ENCODE results near the gene PFKFB4.

Gene PFKFB4

DNA sequence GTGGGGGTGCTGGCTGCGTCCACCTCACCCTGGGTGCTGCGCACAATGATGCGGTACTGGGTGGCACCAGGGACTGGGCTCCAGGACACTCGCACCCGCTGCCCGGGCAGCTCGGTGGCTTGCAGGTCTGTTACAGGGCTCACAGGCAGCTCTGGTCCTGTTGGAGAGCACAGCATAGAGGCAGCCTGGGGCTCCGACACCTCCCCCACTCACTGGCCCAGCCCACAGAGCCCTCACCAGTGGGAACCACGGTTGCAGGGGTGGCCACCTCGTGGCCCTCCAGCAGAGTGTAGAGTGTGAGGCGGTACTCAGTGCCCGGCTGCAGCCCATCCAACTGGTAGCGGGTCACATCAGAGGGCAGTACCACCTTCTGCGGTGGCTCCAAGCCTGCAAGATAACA lies 34.8 kb upstream of the PFKFB4 start:
- Histone ChIP-seq H3K4me3 (replicated peaks; ENCODE audit: insufficient read depth, low read length) (no peak overlapping the region), H3K27ac (replicated peaks) (no peak overlapping the region), H3K27me3 (ENCODE audit: insufficient read depth, poor library complexity, severe bottlenecking) (peaks cover 23% of the 10 kb centered on the region)
- TF ChIP-seq GABPA (IDR thresholded peaks at IDR 0.05; ENCODE audit: low read depth) (no peak), POLR2AphosphoS5 (IDR thresholded peaks at IDR 0.05; ENCODE audit: low read depth) (no peak), SPI1 (IDR thresholded peaks at IDR 0.05; ENCODE audit: borderline replicate concordance, low read depth) (no peak)
- TF ChIP-seq, protein P1, sequence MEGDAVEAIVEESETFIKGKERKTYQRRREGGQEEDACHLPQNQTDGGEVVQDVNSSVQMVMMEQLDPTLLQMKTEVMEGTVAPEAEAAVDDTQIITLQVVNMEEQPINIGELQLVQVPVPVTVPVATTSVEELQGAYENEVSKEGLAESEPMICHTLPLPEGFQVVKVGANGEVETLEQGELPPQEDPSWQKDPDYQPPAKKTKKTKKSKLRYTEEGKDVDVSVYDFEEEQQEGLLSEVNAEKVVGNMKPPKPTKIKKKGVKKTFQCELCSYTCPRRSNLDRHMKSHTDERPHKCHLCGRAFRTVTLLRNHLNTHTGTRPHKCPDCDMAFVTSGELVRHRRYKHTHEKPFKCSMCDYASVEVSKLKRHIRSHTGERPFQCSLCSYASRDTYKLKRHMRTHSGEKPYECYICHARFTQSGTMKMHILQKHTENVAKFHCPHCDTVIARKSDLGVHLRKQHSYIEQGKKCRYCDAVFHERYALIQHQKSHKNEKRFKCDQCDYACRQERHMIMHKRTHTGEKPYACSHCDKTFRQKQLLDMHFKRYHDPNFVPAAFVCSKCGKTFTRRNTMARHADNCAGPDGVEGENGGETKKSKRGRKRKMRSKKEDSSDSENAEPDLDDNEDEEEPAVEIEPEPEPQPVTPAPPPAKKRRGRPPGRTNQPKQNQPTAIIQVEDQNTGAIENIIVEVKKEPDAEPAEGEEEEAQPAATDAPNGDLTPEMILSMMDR (IDR thresholded peaks at IDR 0.05; ENCODE audit: insufficient read depth, low read length): no peak
- TF ChIP-seq, protein P2, sequence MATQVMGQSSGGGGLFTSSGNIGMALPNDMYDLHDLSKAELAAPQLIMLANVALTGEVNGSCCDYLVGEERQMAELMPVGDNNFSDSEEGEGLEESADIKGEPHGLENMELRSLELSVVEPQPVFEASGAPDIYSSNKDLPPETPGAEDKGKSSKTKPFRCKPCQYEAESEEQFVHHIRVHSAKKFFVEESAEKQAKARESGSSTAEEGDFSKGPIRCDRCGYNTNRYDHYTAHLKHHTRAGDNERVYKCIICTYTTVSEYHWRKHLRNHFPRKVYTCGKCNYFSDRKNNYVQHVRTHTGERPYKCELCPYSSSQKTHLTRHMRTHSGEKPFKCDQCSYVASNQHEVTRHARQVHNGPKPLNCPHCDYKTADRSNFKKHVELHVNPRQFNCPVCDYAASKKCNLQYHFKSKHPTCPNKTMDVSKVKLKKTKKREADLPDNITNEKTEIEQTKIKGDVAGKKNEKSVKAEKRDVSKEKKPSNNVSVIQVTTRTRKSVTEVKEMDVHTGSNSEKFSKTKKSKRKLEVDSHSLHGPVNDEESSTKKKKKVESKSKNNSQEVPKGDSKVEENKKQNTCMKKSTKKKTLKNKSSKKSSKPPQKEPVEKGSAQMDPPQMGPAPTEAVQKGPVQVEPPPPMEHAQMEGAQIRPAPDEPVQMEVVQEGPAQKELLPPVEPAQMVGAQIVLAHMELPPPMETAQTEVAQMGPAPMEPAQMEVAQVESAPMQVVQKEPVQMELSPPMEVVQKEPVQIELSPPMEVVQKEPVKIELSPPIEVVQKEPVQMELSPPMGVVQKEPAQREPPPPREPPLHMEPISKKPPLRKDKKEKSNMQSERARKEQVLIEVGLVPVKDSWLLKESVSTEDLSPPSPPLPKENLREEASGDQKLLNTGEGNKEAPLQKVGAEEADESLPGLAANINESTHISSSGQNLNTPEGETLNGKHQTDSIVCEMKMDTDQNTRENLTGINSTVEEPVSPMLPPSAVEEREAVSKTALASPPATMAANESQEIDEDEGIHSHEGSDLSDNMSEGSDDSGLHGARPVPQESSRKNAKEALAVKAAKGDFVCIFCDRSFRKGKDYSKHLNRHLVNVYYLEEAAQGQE (IDR thresholded peaks at IDR 0.05; ENCODE audit: insufficient replicate concordance, low read depth): no peak
- no peak for DNase-seq (ENCODE audit: low read depth in 1 of 2, low spot score in 1 of 2)

DNA sequence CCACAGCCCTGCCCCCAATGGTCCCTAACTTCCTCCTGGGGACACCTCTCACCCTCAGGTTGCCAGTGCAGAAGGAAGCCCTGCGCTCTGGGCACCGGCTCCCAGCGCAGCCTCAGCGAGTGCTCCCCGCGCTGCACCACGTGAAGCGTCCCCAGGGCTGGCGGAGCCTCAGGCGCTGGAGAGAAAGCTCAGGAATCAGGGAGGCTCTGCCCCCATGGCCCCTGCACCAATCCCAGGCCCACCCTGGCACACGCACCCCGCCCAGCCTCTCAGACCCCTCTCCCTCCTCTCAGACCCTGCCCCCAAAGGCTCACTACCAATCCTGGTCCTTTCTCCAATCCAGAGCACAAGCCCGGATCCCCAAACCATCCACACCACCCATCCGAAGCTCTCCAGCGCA lies 31.6 kb upstream of the PFKFB4 start:
- TF ChIP-seq GABPA (IDR thresholded peaks at IDR 0.05; ENCODE audit: low read depth) (no peak), SPI1 (IDR thresholded peaks at IDR 0.05; ENCODE audit: borderline replicate concordance, low read depth) (no peak), POLR2AphosphoS5 (IDR thresholded peaks at IDR 0.05; ENCODE audit: low read depth) (no peak)
- TF ChIP-seq, protein P2 (IDR thresholded peaks at IDR 0.05; ENCODE audit: insufficient replicate concordance, low read depth): no peak
- TF ChIP-seq, protein P1 (IDR thresholded peaks at IDR 0.05; ENCODE audit: insufficient read depth, low read length): no peak
- Histone ChIP-seq H3K27ac (replicated peaks) (no peak overlapping the region), H3K27me3 (ENCODE audit: insufficient read depth, poor library complexity, severe bottlenecking) (peaks cover 9% of the 10 kb centered on the region), H3K4me3 (replicated peaks; ENCODE audit: insufficient read depth, low read length) (no peak overlapping the region)
- DNase-seq (ENCODE audit: low read depth in 1 of 2, low spot score in 1 of 2): no peak

DNA sequence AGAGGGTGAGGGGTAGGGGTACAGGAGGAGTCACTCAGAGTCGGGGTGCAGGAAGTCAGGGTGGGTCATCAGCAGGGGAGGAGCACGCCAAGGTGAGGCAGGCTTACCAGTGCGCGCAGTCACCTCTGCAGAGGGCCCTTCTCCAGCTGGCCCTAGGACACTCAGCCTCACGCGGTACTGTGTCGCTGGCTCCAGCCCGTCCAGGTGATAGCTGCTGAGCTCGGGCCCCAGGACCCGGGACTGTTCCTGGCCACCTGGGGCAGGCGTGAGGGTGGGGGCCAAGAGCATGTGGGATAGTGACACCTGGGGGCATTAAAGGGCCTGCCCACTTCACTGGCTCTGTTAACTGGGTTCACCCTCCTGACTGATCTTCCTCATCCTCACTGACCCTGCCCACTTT lies 31.1 kb upstream of the PFKFB4 start:
- DNase-seq (ENCODE audit: low read depth in 1 of 2, low spot score in 1 of 2): no peak
- Histone ChIP-seq H3K4me3 (replicated peaks; ENCODE audit: insufficient read depth, low read length) (no peak overlapping the region), H3K27ac (replicated peaks) (no peak overlapping the region), H3K27me3 (ENCODE audit: insufficient read depth, poor library complexity, severe bottlenecking) (peaks cover 5% of the 10 kb centered on the region)
- TF ChIP-seq GABPA (IDR thresholded peaks at IDR 0.05; ENCODE audit: low read depth): no peak
- TF ChIP-seq, protein P1 (IDR thresholded peaks at IDR 0.05; ENCODE audit: insufficient read depth, low read length): no peak
- no peak for TF ChIP-seq SPI1 (IDR thresholded peaks at IDR 0.05; ENCODE audit: borderline replicate concordance, low read depth)
- TF ChIP-seq, protein P2 (IDR thresholded peaks at IDR 0.05; ENCODE audit: insufficient replicate concordance, low read depth): no peak
- TF ChIP-seq POLR2AphosphoS5 (IDR thresholded peaks at IDR 0.05; ENCODE audit: low read depth): no peak
